Body of pancreas (tissue), 4 donors: ENCODE data around the gene SLC25A27. TPM values are rescaled to one million over a fixed set of nuclear protein-coding genes. Genes with fewer than 3 reads are reported as not detected.

Experiments used
- ATAC-seq: fragments of 150-250 bp; one replicate; pipeline ENCODE4 v1.9.1; 2016
- DNase-seq, 4 donors: peaks; one replicate each; pipeline ENCODE4 v3.0.0-alpha.2; 2019
- H3K27ac ChIP-seq, 4 donors: fragments of 200-600 bp; sonication (generic); 1 replicate in 3 of 4; 2 replicates in 1 of 4; pipeline versions ENCODE4 v1.5.1 to v1.6.1; 2016 to 2019; ENCODE audit warnings: mild to moderate bottlenecking in 1 of 4, mixed read lengths in 1 of 4, moderate library complexity in 1 of 4
- H3K27me3 ChIP-seq, 2 donors: fragments of 200-600 bp; sonication (generic); one replicate each; pipeline ENCODE4 v1.6.0; 2016; ENCODE audit warnings: mild to moderate bottlenecking in 1 of 2
- H3K36me3 ChIP-seq, 2 donors: fragments of 200-600 bp; sonication (generic); replicated peaks in 1 of 2; 2 replicates each; pipeline ENCODE4 v1.5.1; 2016; ENCODE audit warnings: low read depth in 2 of 2; ENCODE audit not compliant: insufficient read depth in 1 of 2
- H3K4me1 ChIP-seq: fragments of 200-600 bp; sonication (generic); one replicate; pipeline ENCODE4 v1.6.0; 2016
- H3K4me3 ChIP-seq, 2 donors: fragments of 200-600 bp; sonication (generic); 1 replicate in 1 of 2; 2 replicates in 1 of 2; pipeline ENCODE4 v1.5.1; 2016 to 2019
- H3K9me3 ChIP-seq, 3 donors: fragments of 200-600 bp; sonication (generic); 1 replicate in 2 of 3; 2 replicates in 1 of 3; pipeline ENCODE4 v1.5.1; 2016
- CTCF ChIP-seq, 7 experiments: fragments of 450-650 bp in 4 of 7; fragments of 200-600 bp in 3 of 7; sonication (generic) in 3 of 7; IDR thresholded peaks; one replicate each; pipeline ENCODE4 v1.5.1; 2016 to 2019; ENCODE audit warnings: antibody characterized with exemption in 7 of 7
- POLR2A ChIP-seq, 3 donors: fragments of 450-650 bp; IDR thresholded peaks; one replicate each; pipeline ENCODE4 v1.6.1; 2016; ENCODE audit warnings: antibody characterized with exemption in 3 of 3, mild to moderate bottlenecking in 2 of 3
- WGBS, 2 donors: methylation state at CpG; one replicate each; pipeline ENCODE4 v1.1.5; 2017; 5-methylcytosine and 5-hydroxymethylcytosine counted together
- intact Hi-C: fragments of 100-400 bp; cut with DNase I; formaldehyde crosslinking; loops from one replicate; pipeline ENCODE4 v1.15.1; 2023
- total RNA-seq, 2 donors: library from RNA; depleted of rRNA; stranded (reverse); fragments of >200 nt; gene quantifications; one replicate each; pipeline ENCODE4 v1.1.0, GENCODE V29; 2016

SLC25A27 gene
- total RNA-seq, 2 donors from 2014 or later: 24.1 to 36.8 TPM

- DNase-seq (no peak), ATAC-seq (no peak)
- H3K27ac ChIP-seq: no peak overlapping the region
- 75 to 77% methylated on average over 5 of the region's 5 CpGs for WGBS, 2 donors
- no peaks in the 10 kb centered on the region for H3K27me3 ChIP-seq
- intact Hi-C loops: no loop called here
- H3K4me1 ChIP-seq: peaks cover 12% of the 10 kb centered on the region
- no peaks in the 10 kb centered on the region for H3K9me3 ChIP-seq
- H3K4me3 ChIP-seq: no peak overlapping the region
- TF ChIP-seq CTCF (IDR thresholded peaks at IDR 0.05) (no peak), POLR2A (IDR thresholded peaks at IDR 0.05) (no peak)
- no peaks in the 10 kb centered on the region for H3K36me3 ChIP-seq
Observed at GRCh38 chr6:46648869-46649492, 3.8 kb upstream of the SLC25A27 start.

- 9 to 10% methylated on average over 1 of the region's 1 CpG for WGBS, 2 donors
- no peaks in the 10 kb centered on the region for H3K27me3 ChIP-seq
- no peaks in the 10 kb centered on the region for H3K36me3 ChIP-seq
- ATAC-seq (no peak), DNase-seq (no peak)
- H3K27ac ChIP-seq: peak overlapping the region in 1 of 4 donors; percentile 77
- no peaks in the 10 kb centered on the region for H3K9me3 ChIP-seq
- TF ChIP-seq CTCF (IDR thresholded peaks at IDR 0.05): no peak
- no peak for TF ChIP-seq POLR2A (IDR thresholded peaks at IDR 0.05)
- H3K4me3 ChIP-seq: no peak overlapping the region
- intact Hi-C loops: no loop called here
- peaks cover 13% of the 10 kb centered on the region for H3K4me1 ChIP-seq
Observed at GRCh38 chr6:46651006-46651405, 1.8 kb upstream of the SLC25A27 start.

GRCh38 chr6:46651816-46652215, 959 bp upstream of the SLC25A27 start:
- Histone ChIP-seq H3K27ac (peak overlapping the region; percentile 37 to 86 (median 76)), H3K9me3 (no peaks in the 10 kb centered on the region), H3K4me1 (peaks cover 13% of the 10 kb centered on the region), H3K36me3 (no peaks in the 10 kb centered on the region), H3K27me3 (no peaks in the 10 kb centered on the region), H3K4me3 (peak overlapping the region in 1 of 2 donors; percentile 78)
- ATAC-seq (no peak), DNase-seq (no peak)
- TF ChIP-seq CTCF (IDR thresholded peaks at IDR 0.05): no peak
- TF ChIP-seq POLR2A (IDR thresholded peaks at IDR 0.05): no peak
- intact Hi-C loops: no loop called here
- WGBS, 2 donors: 6 to 11% methylated on average over 8 of the region's 8 CpGs

GRCh38 chr6:46652232-46652602, 558 bp upstream of the SLC25A27 start:
- Histone ChIP-seq H3K27ac (peak overlapping the region; percentile 37 to 86 (median 76)), H3K36me3 (no peaks in the 10 kb centered on the region), H3K27me3 (no peaks in the 10 kb centered on the region), H3K9me3 (no peaks in the 10 kb centered on the region), H3K4me1 (peaks cover 13% of the 10 kb centered on the region), H3K4me3 (peak overlapping the region; percentile 14 to 78)
- TF ChIP-seq CTCF (IDR thresholded peaks at IDR 0.05) (no peak), POLR2A (IDR thresholded peaks at IDR 0.05) (no peak)
- 0 to 1% methylated on average over 6 of the region's 6 CpGs for WGBS, 2 donors
- DNase-seq (no peak), ATAC-seq (peak; percentile 19)
- intact Hi-C loops: no loop called here
